NCI-H2107 treated with DMSO at 0.1 percent for 48 hours (cell line): Measurements from ENCODE around the gene IGFBP6.
A peak's percentile ranks its signal among the peaks of the same experiment; 100 is the strongest.
"Not testable (repeated sequence)": the region's sequence is repeated elsewhere in the genome, so short reads cannot be mapped to it uniquely, and the experiment has no call there.

Experiments
- DNase-seq: peaks from one replicate; lab custom pipeline; 2025; ENCODE audit not compliant: unreplicated experiment; lab: John Stamatoyannopoulos, UW

The IGFBP6 gene

GRCh38 chr12:53096089-53096741 is 1.3 kb upstream of the IGFBP6 start:
- DNase-seq: no peak

- no peak for DNase-seq
These were observed 708 bp upstream of the IGFBP6 start for GRCh38 chr12:53096759-53097158.

GRCh38 chr12:53097207-53097563 is 282 bp upstream of the IGFBP6 start:
- DNase-seq: no peak

- DNase-seq: no peak
These were observed 1.0 kb downstream of the IGFBP6 start for GRCh38 chr12:53098354-53098981.

- peak; percentile 82 for DNase-seq
These were observed 1.8 kb downstream of the IGFBP6 start for GRCh38 chr12:53099071-53099882.

GRCh38 chr12:53100466-53101151 is 3.1 kb downstream of the IGFBP6 start:
- DNase-seq: no peak

GRCh38 chr12:53101266-53101665 is 3.8 kb downstream of the IGFBP6 start:
- no peak for DNase-seq

- no peak for DNase-seq
These were observed 4.7 kb downstream of the IGFBP6 start for GRCh38 chr12:53101931-53102781.

GRCh38 chr12:53102883-53103807 is 5.7 kb downstream of the IGFBP6 start, which contains the start of gene SOAT2:
SOAT2 (plus strand) TSS chr12:53103486; CDS start chr12:53103578, 92 bp downstream.
- DNase-seq: peak; percentile 24

GRCh38 chr12:53103860-53104305 is 6.4 kb downstream of the IGFBP6 start:
- no peak for DNase-seq

- DNase-seq: no peak
These were observed 7.8 kb downstream of the IGFBP6 start for GRCh38 chr12:53105256-53105655.

- no peak for DNase-seq
These were observed 8.4 kb downstream of the IGFBP6 start for GRCh38 chr12:53105712-53106439.

GRCh38 chr12:53107122-53107521 is 9.7 kb downstream of the IGFBP6 start:
- DNase-seq: no peak

- DNase-seq: not testable (repeated sequence)
These were observed 15.0 kb downstream of the IGFBP6 start for GRCh38 chr12:53112431-53112830.

GRCh38 chr12:53113136-53113705 is 15.8 kb downstream of the IGFBP6 start:
- DNase-seq: no peak

- no peak for DNase-seq
These were observed 16.5 kb downstream of the IGFBP6 start for GRCh38 chr12:53113951-53114350.

- no peak for DNase-seq
These were observed 17.8 kb downstream of the IGFBP6 start for GRCh38 chr12:53115112-53115890.
